H1 (cell line): ENCODE results near the gene MRPS31. TPM values are rescaled to one million over a fixed set of nuclear protein-coding genes. Genes with fewer than 3 reads are reported as not detected.

ENCODE experiments used
- ASH2L ChIP-seq: fragments of 200-600, 300-600 bp; sonication (generic); IDR thresholded peaks from one replicate; pipeline ENCODE4 v1.7.1; 2017; ENCODE audit warnings: low read length
- E2F6 ChIP-seq: IDR thresholded peaks from 2 replicates; pipeline ENCODE4 v1.6.1; 2012; ENCODE audit warnings: inconsistent platforms
- GTF2F1 ChIP-seq: IDR thresholded peaks from 2 replicates; pipeline ENCODE4 v1.6.1; 2012; ENCODE audit warnings: low read depth, low read length, improper control_type of control experiment, borderline replicate concordance
- NANOG ChIP-seq: IDR thresholded peaks from 2 replicates; pipeline ENCODE4 v1.6.1; 2011; ENCODE audit warnings: low read length, low read depth, mild to moderate bottlenecking, inconsistent platforms; ENCODE audit not compliant: insufficient read depth, poor library complexity, severe bottlenecking
- NRF1 ChIP-seq: IDR thresholded peaks from 2 replicates; pipeline ENCODE4 v1.6.1; 2011; ENCODE audit warnings: mild to moderate bottlenecking, low read depth, low read length, improper control_type of control experiment
- POLR2A ChIP-seq, 2 experiments: IDR thresholded peaks; 1 replicate in 1 of 2; 2 replicates in 1 of 2; pipeline ENCODE4 v1.6.1; 2011; ENCODE audit warnings: low read depth in 2 of 2, low read length in 2 of 2, mild to moderate bottlenecking in 2 of 2; ENCODE audit errors: control extremely low read depth in 1 of 2
- SAP30 ChIP-seq: fragments of 300-600 bp; sonication (generic); IDR thresholded peaks from 2 replicates; pipeline ENCODE4 v1.7.1; 2012; ENCODE audit warnings: low read length, moderate library complexity, mild to moderate bottlenecking, inconsistent platforms; ENCODE audit not compliant: insufficient read depth, insufficient replicate concordance
- SP1 ChIP-seq: IDR thresholded peaks from 2 replicates; pipeline ENCODE4 v1.6.1; 2011; ENCODE audit warnings: low read depth, low read length
- SRF ChIP-seq: IDR thresholded peaks from 2 replicates; pipeline ENCODE4 v1.6.1; 2011; ENCODE audit warnings: mild to moderate bottlenecking, low read depth, low read length, moderate library complexity
- polyA plus RNA-seq, 7 experiments: library from polyadenylated mRNA; depleted of rRNA in 3 of 7; stranded (reverse) in 5 of 7; unstranded in 2 of 7; fragments of >200 nt in 5 of 7; fragments of 200-250 nt in 2 of 7; gene quantifications; 1 replicate in 5 of 7; 2 replicates in 1 of 7; 4 replicates in 1 of 7; pipeline versions ENCODE4 v1.2.1 to v1.2.3, GENCODE V29; 2011 to 2013; ENCODE audit warnings: missing spikeins in 2 of 7, mixed read lengths in 2 of 7
- total RNA-seq: library from RNA; stranded (reverse); fragmentation: NEBNext Ultra II Directional; extraction: Animal tissue kit (Norgen Biotek cat#: 25700); gene quantifications from 2 replicates; pipeline ENCODE4 v1.2.1, GENCODE V29; 2021
- TF ChIP-seq, protein P1 (sequence below): fragments of 300-600 bp; sonication (generic); IDR thresholded peaks from 2 replicates; pipeline ENCODE4 v1.7.1; 2012; ENCODE audit warnings: low read length, moderate library complexity, mild to moderate bottlenecking, inconsistent platforms; ENCODE audit not compliant: insufficient replicate concordance

MRPS31 gene
- total and polyA plus RNA-seq, 2 of the 8 experiments (the other 6 are each of a cell fraction or from before 2014, with no cell fraction given), result 13.6 to 33.3 TPM

- TF ChIP-seq, protein P1, sequence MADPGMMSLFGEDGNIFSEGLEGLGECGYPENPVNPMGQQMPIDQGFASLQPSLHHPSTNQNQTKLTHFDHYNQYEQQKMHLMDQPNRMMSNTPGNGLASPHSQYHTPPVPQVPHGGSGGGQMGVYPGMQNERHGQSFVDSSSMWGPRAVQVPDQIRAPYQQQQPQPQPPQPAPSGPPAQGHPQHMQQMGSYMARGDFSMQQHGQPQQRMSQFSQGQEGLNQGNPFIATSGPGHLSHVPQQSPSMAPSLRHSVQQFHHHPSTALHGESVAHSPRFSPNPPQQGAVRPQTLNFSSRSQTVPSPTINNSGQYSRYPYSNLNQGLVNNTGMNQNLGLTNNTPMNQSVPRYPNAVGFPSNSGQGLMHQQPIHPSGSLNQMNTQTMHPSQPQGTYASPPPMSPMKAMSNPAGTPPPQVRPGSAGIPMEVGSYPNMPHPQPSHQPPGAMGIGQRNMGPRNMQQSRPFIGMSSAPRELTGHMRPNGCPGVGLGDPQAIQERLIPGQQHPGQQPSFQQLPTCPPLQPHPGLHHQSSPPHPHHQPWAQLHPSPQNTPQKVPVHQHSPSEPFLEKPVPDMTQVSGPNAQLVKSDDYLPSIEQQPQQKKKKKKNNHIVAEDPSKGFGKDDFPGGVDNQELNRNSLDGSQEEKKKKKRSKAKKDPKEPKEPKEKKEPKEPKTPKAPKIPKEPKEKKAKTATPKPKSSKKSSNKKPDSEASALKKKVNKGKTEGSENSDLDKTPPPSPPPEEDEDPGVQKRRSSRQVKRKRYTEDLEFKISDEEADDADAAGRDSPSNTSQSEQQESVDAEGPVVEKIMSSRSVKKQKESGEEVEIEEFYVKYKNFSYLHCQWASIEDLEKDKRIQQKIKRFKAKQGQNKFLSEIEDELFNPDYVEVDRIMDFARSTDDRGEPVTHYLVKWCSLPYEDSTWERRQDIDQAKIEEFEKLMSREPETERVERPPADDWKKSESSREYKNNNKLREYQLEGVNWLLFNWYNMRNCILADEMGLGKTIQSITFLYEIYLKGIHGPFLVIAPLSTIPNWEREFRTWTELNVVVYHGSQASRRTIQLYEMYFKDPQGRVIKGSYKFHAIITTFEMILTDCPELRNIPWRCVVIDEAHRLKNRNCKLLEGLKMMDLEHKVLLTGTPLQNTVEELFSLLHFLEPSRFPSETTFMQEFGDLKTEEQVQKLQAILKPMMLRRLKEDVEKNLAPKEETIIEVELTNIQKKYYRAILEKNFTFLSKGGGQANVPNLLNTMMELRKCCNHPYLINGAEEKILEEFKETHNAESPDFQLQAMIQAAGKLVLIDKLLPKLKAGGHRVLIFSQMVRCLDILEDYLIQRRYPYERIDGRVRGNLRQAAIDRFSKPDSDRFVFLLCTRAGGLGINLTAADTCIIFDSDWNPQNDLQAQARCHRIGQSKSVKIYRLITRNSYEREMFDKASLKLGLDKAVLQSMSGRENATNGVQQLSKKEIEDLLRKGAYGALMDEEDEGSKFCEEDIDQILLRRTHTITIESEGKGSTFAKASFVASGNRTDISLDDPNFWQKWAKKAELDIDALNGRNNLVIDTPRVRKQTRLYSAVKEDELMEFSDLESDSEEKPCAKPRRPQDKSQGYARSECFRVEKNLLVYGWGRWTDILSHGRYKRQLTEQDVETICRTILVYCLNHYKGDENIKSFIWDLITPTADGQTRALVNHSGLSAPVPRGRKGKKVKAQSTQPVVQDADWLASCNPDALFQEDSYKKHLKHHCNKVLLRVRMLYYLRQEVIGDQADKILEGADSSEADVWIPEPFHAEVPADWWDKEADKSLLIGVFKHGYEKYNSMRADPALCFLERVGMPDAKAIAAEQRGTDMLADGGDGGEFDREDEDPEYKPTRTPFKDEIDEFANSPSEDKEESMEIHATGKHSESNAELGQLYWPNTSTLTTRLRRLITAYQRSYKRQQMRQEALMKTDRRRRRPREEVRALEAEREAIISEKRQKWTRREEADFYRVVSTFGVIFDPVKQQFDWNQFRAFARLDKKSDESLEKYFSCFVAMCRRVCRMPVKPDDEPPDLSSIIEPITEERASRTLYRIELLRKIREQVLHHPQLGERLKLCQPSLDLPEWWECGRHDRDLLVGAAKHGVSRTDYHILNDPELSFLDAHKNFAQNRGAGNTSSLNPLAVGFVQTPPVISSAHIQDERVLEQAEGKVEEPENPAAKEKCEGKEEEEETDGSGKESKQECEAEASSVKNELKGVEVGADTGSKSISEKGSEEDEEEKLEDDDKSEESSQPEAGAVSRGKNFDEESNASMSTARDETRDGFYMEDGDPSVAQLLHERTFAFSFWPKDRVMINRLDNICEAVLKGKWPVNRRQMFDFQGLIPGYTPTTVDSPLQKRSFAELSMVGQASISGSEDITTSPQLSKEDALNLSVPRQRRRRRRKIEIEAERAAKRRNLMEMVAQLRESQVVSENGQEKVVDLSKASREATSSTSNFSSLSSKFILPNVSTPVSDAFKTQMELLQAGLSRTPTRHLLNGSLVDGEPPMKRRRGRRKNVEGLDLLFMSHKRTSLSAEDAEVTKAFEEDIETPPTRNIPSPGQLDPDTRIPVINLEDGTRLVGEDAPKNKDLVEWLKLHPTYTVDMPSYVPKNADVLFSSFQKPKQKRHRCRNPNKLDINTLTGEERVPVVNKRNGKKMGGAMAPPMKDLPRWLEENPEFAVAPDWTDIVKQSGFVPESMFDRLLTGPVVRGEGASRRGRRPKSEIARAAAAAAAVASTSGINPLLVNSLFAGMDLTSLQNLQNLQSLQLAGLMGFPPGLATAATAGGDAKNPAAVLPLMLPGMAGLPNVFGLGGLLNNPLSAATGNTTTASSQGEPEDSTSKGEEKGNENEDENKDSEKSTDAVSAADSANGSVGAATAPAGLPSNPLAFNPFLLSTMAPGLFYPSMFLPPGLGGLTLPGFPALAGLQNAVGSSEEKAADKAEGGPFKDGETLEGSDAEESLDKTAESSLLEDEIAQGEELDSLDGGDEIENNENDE, result no peak
- no peak for TF ChIP-seq NANOG
- TF ChIP-seq ASH2L, result no peak
- no peak for TF ChIP-seq SRF
- no peak for TF ChIP-seq E2F6
- TF ChIP-seq NRF1, result no peak
- no peak for TF ChIP-seq POLR2A (IDR thresholded peaks at IDR 0.05; ENCODE audit: control extremely low read depth in 1 of 2, low read depth in 2 of 2, low read length in 2 of 2)
- no peak for TF ChIP-seq SAP30
- TF ChIP-seq GTF2F1, result no peak
- no peak for TF ChIP-seq SP1
Measured at GRCh38 chr13:40814803-40815202, 43.8 kb upstream of the MRPS31 start (continued).
